Pancreas (tissue), 10 donors: Measurements from ENCODE around the gene CDR2L. TPM values are rescaled to one million over a fixed set of nuclear protein-coding genes. Genes with fewer than 3 reads are reported as not detected.
"Not testable (repeated sequence)": the region's sequence is repeated elsewhere in the genome, so short reads cannot be mapped to it uniquely, and the experiment has no call there.

Experiments used
- ATAC-seq, 4 donors: fragments of 200-7000 bp; cut with Tn5 transposase; one replicate each; pipeline versions ENCODE4 v1.8.0 to v1.9.1; 2020; ENCODE audit warnings: mild to moderate bottlenecking in 4 of 4, moderate library complexity in 4 of 4
- DNase-seq, 6 donors: peaks; one replicate each; pipeline ENCODE4 v3.0.0-alpha.2; 2020
- FAIRE-seq: peaks from 2 replicates; lab custom pipeline; 2012; peaks lifted over from hg19 to GRCh38; lab: Jason Lieb, UNC
- H3K27ac ChIP-seq, 4 donors: fragments of 200-600 bp; sonication (generic); 1 replicate in 3 of 4; 2 replicates in 1 of 4; pipeline versions ENCODE4 v1.5.0 to v1.8.0; 2020
- H3K27me3 ChIP-seq, 4 donors: fragments of 200-600 bp; one replicate each; pipeline ENCODE4 v1.8.0; 2021
- H3K36me3 ChIP-seq, 3 donors: fragments of 200-600 bp; sonication (generic) in 1 of 3; one replicate each; pipeline versions ENCODE4 v1.5.0 to v1.8.0; 2020 to 2021
- H3K4me1 ChIP-seq, 3 donors: fragments of 200-600 bp; one replicate each; pipeline ENCODE4 v1.8.0; 2021
- H3K4me3 ChIP-seq, 4 donors: fragments of 200-600 bp; sonication (generic) in 2 of 4; one replicate each; pipeline versions ENCODE4 v1.5.0 to v1.8.0; 2020 to 2021
- H3K9me3 ChIP-seq, 4 donors: fragments of 200-600 bp; one replicate each; pipeline ENCODE4 v1.8.0; 2021
- CTCF ChIP-seq, 4 donors: fragments of 200-600 bp; sonication (generic) in 3 of 4; IDR thresholded peaks; one replicate each; pipeline versions ENCODE4 v1.5.0 to v1.8.0; 2021; ENCODE audit warnings: antibody characterized with exemption in 4 of 4
- WGBS, 2 donors: extraction: QIAGEN DNeasy Blood & Tissue Kit; methylation state at CpG; one replicate each; pipeline ENCODE4 v1.1.7; 2013; 5-methylcytosine and 5-hydroxymethylcytosine counted together
- intact Hi-C, 3 donors: fragments of 100-400 bp; cut with DNase I; formaldehyde crosslinking; loops; one replicate each; pipeline versions ENCODE4 v1.11.1 to v1.14.2; 2022
- polyA plus RNA-seq, 2 donors: library from polyadenylated mRNA; stranded (reverse); fragments of 200-250 nt; gene quantifications; one replicate each; pipeline ENCODE4 v1.2.3, GENCODE V29; 2013
- total RNA-seq, 6 donors: library from RNA; stranded (reverse); fragmentation: NEBNext Ultra II Directional in 4 of 6; extraction: Animal tissue kit (Norgen Biotek cat#: 25700) in 4 of 6; gene quantifications; one replicate each; pipeline versions ENCODE4 v1.2.1 to v1.2.4, GENCODE V29; 2021 to 2023
- donor health status: healthy with polysubstance abuse.
- donor health status: DM: no; HTN: no; CAD: no; lungs with moderate emphysema.
- donor health status: DM: no; HTN: no; CAD: no.
- donor health status: control.
- donor health status: control.
- donor health status: Bipolar disorder and iron deficiency.
- donor health status: DM: yes; HTN: yes; CAD: no.
- donor health status: DM: no; HTN: no; CAD: no.
- donor health status: DM: no; HTN: no; CAD: no.
- donor health status: DM: yes; HTN: yes; CAD: no.

CDR2L gene
- total and polyA plus RNA-seq, 8 donors: 2.3 to 11.2 (median 4.1) TPM

GRCh38 chr17:75019146-75019545, 31.7 kb downstream of the CDR2L start:
- peaks cover 0 to 18% (median 3%) of the 10 kb centered on the region in 3 donors for H3K36me3 ChIP-seq
- no peak for FAIRE-seq
- intact Hi-C loops: loop anchor here in 1 of 3 donors (10.0 kb wide), 1 partner anchor 54 kb away; no protein-coding TSS in a partner anchor
- H3K27ac ChIP-seq: no peak overlapping the region
- H3K27me3 ChIP-seq: no peaks in the 10 kb centered on the region
- DNase-seq: no peak
- no peak for TF ChIP-seq CTCF (IDR thresholded peaks at IDR 0.05)
- H3K4me3 ChIP-seq: no peak overlapping the region
- no peaks in the 10 kb centered on the region for H3K9me3 ChIP-seq
- 93% methylated on average over 5 of the region's 5 CpGs for WGBS, 2 donors
- no peak for ATAC-seq
- H3K4me1 ChIP-seq: no peaks in the 10 kb centered on the region

GRCh38 chr17:75019710-75020109, 32.3 kb downstream of the CDR2L start:
- FAIRE-seq (no peak), DNase-seq (no peak), ATAC-seq (no peak)
- Histone ChIP-seq H3K4me3 (no peak overlapping the region), H3K9me3 (no peaks in the 10 kb centered on the region), H3K27ac (no peak overlapping the region), H3K36me3 (peaks cover 0 to 18% (median 3%) of the 10 kb centered on the region in 3 donors), H3K4me1 (no peaks in the 10 kb centered on the region), H3K27me3 (no peaks in the 10 kb centered on the region)
- intact Hi-C loops: loop anchor here in 1 of 3 donors (10.0 kb wide), 1 partner anchor 55 kb away; no protein-coding TSS in a partner anchor
- TF ChIP-seq CTCF (IDR thresholded peaks at IDR 0.05): no peak
- WGBS, 2 donors: 90 to 93% methylated on average over 3 of the region's 3 CpGs

- DNase-seq: no peak
- Histone ChIP-seq H3K4me3 (no peak overlapping the region), H3K27ac (no peak overlapping the region), H3K4me1 (no peaks in the 10 kb centered on the region), H3K27me3 (no peaks in the 10 kb centered on the region), H3K9me3 (no peaks in the 10 kb centered on the region), H3K36me3 (peaks cover 0 to 18% (median 3%) of the 10 kb centered on the region in 3 donors)
- intact Hi-C loops: no loop called here
- WGBS, 2 donors: 83 to 85% methylated on average over 19 of the region's 19 CpGs
- FAIRE-seq: no peak
- no peak for ATAC-seq
- no peak for TF ChIP-seq CTCF (IDR thresholded peaks at IDR 0.05)
Measured at GRCh38 chr17:75020331-75021110, 33.1 kb downstream of the CDR2L start.

GRCh38 chr17:75024686-75025397, 37.4 kb downstream of the CDR2L start:
- FAIRE-seq: no peak
- H3K36me3 ChIP-seq: peaks cover 0 to 18% (median 0%) of the 10 kb centered on the region in 3 donors
- no peak overlapping the region for H3K27ac ChIP-seq
- no peaks in the 10 kb centered on the region for H3K9me3 ChIP-seq
- 78 to 82% methylated on average over 10 of the region's 10 CpGs for WGBS, 2 donors
- no peak overlapping the region for H3K4me3 ChIP-seq
- no peaks in the 10 kb centered on the region for H3K4me1 ChIP-seq
- ATAC-seq: no peak
- DNase-seq: no peak
- no peak for TF ChIP-seq CTCF (IDR thresholded peaks at IDR 0.05)
- intact Hi-C loops: no loop called here
- no peaks in the 10 kb centered on the region for H3K27me3 ChIP-seq

- ATAC-seq, H3K9me3 ChIP-seq, FAIRE-seq, H3K27ac ChIP-seq, H3K4me3 ChIP-seq, H3K4me1 ChIP-seq, H3K27me3 ChIP-seq, DNase-seq, intact Hi-C loops: not testable (repeated sequence)
- 91 to 94% methylated on average over 9 of the region's 9 CpGs for WGBS, 2 donors
- peaks cover 0 to 17% (median 0%) of the 10 kb centered on the region in 3 donors for H3K36me3 ChIP-seq
Measured at GRCh38 chr17:75025398-75025734, 37.9 kb downstream of the CDR2L start.

- H3K9me3 ChIP-seq, intact Hi-C loops, H3K27me3 ChIP-seq, ATAC-seq, H3K4me1 ChIP-seq, H3K27ac ChIP-seq, FAIRE-seq, H3K4me3 ChIP-seq, DNase-seq, H3K36me3 ChIP-seq: not testable (repeated sequence)
- WGBS, 2 donors: 87 to 95% methylated on average over 2 of the region's 2 CpGs
Measured at GRCh38 chr17:75026650-75027049, 39.2 kb downstream of the CDR2L start.
